NCI-H1048 (cell line): Measurements from ENCODE around the gene HIPK2.

Experiments
- DNase-seq: peaks from one replicate; lab custom pipeline; 2025; lab: John Stamatoyannopoulos, UW

Gene HIPK2

DNA sequence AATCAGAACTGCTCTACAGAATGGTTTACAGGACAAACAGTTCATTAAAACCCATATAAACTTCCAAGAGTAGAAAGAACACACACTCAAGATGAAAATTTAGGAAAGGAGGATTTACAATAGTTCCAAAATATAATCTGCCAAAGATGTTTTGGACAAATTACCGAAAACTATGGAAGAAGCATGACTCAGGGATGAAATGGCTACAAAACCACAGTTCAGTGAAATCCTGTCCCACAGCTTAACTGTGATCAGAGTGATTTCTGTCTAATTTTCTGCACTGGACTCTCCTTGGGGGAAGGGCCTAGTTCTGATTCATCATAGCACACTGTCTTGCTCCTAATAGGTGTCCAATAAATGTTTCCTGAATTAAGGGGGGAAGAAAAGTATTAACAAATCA is 82.2 kb downstream of the HIPK2 start:
- DNase-seq, result no peak

GRCh38 chr7:139695051-139695450 is 82.7 kb downstream of the HIPK2 start:
- DNase-seq, result no peak

DNA sequence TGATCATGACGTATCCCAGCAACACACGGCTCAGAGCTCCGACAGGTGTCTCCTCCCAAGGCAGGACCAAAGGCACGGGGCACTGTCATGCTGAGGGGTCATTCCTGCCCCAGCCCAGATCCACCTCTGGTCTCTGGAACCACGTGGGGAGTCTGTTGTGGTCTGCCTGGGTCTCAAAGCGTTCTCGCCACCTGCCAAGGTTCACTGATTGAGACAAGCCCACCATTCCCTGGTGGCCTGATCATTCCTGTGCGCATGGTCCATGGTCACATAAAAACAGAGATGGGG is 83.5 kb downstream of the HIPK2 start:
- no peak for DNase-seq

DNA sequence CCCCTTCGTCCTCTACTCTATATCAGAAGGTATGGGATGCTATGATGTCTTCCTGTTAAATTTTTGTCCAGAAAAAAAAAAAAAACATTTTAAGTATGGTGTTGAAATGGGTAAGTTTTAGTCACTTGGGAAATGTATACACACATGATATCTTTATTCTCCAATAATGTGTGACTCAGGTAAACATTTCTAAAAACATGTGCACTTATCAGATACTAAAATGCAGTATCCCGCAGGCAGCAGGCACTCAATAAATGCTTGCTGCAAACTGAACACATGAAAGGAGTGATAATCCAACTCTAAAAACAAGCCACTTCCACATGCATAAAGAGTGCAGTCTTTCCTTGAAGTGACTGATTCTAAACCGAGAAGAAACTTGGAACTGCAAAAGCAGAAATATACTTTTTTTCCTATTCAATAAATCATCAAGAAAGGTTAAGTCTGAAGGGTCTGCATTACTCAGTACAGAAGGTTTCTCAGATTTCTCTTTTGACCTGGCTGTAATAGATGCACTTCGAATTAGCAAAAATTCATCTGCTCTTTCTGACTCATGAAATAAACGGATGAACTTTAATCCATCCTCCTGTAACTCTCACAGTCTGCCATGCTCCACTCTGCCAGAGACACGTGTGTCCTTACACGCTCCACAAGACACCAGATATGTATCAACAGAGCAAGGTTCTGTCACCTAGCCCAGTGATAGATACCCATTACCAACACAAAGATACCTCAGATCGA is 84.0 kb downstream of the HIPK2 start:
- DNase-seq, result no peak

- DNase-seq, result no peak
Observed at GRCh38 chr7:139692723-139693122, 85.1 kb downstream of the HIPK2 start.

DNA sequence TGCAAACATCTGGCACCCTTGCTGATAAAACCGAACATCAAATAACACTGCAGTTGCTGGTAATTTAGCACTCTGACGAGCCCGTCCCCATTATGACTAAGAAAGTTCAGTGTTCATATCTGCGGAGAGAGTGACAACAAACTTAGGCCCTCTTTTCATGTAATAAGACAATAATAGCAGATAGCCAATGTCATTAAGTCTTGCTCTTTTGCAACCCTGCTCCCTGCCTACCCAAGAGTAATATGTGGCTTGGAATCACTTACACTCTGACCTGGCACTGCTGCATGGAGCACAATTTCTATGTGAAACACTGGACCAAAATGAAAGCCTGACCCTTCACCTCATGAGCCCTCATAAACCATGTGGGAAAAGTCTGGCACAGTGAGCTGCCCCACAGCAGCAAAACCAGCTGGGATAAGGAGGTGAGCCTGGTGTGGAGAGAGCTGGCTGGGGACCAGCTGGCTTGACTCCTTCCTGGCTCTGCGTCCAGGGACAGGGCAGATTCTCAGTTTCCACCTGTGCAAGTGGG is 86.5 kb downstream of the HIPK2 start:
- DNase-seq, result no peak

DNA sequence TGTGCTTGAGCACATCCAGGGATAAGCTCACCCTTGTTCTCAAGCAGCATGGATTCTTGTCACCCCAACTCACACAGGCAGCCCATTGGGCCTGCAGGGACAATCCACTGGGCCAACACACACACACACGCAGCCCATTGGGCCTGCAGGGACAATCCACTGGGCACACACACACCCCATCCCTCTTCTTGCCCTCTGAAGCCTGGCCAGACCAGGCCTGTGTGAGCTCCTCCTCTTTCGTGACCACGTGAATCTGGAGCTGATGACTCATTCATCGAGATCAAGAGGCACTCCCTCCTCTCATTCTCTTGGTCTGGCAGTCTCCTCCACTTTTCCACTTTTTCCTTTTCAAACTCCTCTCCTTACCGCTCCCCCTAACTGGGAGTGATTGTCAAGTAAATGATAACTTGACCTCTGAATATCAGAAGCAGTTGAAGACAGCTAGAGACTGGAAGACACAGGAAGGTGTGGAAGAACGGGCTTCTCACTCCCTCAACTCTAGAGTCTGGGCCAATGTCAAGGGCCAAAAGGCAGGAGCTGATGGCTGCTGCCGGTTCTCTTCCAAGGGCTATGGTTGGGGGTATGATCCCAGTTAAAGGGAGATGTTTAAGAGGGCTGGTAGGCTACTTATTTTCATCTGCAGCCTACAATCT is 89.7 kb downstream of the HIPK2 start:
- DNase-seq, result no peak

DNA sequence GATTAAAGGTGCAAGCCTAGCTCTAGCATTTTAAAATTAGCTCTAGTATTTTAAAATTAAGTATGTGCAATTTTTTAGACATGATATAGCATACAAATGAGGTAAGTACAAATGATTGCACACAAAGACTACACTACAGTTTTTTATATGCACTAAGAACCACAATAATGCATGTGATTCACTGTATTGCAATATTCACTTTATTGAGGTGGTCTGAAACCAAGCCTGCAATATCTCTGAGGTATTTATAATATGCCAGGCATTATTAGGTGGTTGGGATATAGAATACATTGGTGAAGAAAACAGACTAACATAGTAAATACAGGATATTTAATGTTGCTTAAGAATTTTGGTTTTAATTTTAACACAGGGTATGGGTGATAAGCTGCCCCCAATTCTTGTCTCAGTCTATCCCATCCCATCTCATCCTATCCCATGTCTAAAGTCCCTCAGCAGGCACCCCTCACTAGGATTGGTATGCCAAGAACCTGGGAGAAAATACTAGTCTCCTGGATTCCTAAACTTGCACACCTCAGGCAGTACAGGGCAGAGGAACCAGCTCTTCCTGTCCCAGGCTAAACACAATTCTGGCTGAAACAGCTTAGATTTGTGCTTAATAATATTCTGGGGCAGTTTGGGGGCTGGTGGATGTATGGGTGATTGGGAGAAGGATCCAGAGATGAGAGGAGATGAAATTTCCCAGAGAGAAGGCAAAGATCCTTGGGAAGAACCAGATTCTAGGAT is 90.4 kb downstream of the HIPK2 start:
- no peak for DNase-seq

DNA sequence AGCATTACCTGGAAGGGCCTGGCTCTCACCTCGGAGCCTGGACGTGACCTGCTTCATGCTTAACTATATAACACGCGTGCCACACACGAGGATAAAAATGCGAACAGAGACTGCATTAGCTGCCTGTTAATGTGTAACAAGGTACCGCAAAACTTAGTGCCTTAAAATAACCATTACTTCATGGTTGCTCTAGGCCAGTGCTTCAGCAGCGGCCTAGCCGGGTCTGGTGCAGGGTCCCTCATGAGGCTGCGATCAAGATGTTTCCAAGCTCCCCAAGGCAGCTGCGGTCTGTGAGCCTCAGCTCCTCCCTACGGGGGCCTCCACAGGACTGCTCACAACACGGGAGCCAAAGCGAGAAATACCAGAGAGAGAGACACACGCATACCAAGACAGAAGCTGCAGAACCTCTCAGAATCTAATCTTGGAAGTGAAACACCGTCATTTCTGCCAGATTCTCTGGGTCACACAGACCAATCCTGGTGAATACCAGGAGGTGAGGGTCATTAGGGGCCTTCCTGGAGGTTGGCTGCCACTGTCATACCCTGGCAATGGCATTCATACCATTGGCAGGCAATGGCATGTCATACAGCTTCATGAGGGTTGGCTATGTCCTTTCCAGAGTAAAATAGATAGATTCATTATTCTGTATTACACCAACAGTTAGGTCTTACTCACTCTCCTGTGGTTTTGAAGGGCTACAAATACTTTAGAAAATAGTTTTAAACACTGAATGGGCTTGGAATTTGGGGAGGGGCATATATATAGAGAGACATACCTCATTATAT is 94.5 kb downstream of the HIPK2 start:
- no peak for DNase-seq

DNA sequence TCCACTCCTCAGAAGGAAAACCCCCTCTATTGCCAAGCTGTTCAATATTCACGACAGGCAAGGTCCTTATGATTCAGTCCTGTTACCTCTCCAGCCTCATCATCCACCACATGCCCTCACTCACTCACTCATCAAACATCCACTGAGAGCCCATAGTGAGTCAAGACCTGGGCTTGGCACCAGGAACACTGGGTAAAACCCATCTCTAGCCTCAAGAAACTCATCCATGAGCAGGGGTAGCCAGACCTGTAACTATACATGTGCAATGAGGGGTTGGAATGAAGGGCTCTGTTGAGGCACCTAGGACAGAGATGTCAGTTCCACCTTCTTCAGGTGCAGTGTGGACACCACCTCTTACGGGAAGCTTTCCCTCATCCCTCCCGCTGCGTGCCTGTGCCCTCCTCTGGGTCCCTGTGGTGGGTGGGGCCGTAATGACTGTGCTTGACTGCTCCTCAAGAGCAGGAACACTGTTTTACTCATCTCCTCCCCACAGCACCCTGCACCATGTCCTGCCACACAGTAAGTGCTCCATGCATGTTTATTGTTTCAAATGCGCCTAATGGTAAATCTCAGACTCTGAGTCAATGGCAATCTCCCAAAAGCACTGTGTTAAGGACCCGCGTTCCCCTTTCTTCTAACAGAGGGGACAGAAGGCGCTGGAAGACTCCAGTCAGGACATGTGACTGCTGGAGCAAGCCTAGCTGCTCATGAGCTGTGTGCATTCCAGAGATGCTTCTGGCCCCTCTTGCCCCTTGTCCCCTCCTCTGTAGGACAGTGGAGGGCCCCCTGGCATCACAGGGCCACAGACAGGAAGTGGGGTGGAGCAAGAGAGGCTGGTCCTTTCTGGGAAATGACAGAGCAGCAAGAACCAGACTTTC is 95.4 kb downstream of the HIPK2 start:
- DNase-seq, result no peak

DNA sequence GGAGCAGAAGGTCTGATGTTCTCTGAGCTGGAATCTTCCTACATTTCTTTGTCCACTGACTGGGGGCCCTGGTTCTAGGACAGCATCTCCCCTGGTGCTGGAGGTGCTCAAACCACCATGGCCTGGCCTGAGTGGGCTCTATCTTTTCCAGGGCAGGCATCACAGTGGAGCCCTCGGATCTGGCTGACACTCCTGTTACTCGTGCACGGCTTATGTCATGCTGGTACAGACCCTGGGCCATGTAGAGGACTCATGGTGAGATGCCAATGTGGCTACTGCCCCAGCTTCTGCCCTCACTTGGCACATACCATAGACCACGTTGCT is 96.0 kb downstream of the HIPK2 start:
- DNase-seq, result no peak

DNA sequence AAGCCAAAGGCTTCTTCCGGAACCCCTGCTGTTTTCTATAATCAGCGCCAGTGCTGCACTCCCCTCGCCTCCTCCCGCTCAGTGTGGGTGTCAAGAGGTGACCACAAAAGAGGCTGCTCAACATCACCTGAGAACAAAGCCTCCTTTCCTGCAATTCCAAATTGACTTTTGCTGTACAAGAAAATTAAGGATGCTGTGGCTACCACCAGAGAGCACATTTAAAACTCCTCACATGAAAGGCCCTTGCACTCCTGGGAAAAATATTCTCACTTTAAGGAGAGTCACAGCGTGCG is 96.4 kb downstream of the HIPK2 start:
- no peak for DNase-seq

- DNase-seq, result no peak
Observed at GRCh38 chr7:139680676-139681462, 96.9 kb downstream of the HIPK2 start.

DNA sequence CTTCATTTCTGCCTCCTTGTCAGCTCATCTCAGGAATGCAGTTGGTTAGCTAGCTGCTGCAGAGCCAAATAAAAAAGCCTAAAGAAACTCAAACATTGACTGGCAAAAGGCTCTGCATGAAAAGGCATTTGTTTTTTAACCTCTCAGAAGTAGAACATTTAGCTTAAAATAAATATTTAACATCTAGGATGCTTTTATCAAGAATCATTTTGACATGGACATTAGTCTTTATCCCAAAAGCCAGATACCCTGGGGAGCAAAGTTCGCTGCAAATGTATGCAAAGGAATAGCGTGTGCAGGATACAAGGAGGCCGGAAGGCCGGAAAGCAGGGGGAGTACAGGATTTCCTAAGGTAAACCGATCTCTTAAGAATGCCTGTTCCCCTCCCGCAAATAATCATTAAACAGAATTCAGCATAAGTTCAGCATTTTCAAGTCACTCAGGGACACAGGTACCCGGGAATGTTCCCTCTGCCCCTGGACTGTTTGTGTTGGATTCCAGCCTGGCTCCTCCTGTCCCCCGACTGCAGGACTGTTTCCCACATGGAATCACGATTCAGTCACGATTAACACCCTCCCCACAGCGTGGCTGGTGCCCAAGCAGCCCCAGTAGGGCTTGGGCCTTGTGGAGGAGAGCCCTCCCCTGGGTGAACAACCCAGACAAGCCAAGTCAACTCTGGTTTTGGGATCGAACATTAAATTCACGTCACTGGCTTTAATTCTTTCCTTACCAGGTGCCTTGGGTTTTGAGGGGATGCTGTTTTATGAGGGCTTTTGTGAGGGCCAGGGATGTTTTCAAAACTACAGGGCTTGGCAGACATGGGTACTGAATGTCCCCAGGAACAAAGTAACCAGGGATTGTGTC is 97.8 kb downstream of the HIPK2 start:
- no peak for DNase-seq

GRCh38 chr7:139676390-139676789 is 101.4 kb downstream of the HIPK2 start:
- DNase-seq, result no peak

DNA sequence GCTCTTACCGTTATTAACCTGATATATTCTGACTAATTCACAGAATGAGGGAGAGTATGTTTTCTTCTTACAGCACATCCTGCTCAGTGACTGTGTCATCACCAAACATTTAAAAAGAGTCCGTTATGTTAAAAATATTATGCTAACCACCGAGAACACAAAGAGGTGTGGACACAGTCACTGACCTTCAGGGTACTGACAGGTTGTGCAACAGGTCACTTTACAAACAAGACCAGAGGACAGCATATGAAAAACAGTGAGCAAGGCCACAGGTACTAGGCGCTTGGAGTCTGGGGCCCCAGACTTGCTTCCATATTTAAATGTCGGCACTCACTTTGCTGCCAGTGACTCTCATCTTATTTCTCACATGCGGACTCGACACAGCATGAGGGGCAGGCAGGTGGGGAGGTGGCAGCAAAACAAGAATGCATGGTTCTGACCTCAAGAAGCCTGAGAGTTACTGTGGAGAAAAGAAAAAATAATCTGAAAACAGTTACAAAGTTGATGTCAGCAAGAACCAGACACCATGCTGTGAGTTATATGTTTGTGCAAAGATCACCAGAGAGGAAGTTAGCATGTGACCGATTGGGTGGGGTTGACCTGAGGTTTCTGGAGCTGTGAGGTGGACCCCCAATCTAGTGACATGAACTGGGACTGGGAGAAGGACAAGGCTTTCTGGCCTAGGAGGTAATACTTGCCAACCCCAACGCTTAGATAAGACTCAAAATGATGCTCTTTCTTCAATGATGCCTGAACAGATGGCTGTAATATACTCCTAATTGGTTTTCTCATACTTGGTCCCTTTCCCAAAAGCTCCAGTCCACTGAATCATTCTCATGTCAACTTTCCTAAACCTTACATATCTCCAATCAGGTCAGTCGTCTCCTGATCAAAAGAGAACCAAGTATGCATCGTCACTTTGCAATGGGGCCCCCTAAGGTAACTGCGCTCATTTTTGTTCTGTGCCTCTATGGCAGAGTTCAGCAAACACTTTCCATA is 102.4 kb downstream of the HIPK2 start:
- no peak for DNase-seq

DNA sequence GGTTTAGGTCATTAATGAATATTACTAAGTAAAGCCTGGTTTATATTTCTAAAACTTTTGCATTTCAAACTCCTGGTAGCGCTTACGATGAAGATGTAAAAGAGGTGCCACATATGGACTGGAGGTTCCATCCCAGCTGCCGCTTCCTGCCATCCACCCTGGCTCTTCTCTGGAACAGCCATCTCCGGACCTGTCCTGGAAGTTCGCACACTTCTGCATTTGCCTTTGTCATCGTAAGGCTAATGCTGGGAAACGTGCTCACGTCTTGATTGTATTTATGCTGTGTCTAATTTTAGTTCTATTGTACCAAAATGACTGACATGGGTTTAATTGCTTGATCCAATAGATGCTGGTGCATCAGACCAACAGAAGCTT is 103.1 kb downstream of the HIPK2 start:
- no peak for DNase-seq

DNA sequence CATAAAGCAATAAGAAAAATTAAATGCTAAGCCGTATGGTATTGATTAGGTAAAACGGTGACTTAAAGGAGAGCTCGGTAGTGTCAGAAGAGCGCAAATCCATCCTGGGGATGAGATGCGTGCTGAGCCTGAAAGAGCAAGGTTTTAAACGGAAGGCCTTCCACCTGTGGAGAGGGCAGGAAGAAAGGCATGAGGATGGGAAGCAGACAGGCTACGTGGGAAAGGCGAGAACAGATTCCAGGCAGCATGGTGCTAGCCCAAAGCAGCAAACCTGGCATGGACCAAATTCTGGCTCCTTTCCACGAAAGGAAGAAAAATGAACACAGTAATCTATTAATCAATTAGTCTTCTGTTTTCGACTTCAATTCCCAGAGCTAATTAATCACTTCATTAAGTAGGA is 103.5 kb downstream of the HIPK2 start:
- DNase-seq, result no peak

DNA sequence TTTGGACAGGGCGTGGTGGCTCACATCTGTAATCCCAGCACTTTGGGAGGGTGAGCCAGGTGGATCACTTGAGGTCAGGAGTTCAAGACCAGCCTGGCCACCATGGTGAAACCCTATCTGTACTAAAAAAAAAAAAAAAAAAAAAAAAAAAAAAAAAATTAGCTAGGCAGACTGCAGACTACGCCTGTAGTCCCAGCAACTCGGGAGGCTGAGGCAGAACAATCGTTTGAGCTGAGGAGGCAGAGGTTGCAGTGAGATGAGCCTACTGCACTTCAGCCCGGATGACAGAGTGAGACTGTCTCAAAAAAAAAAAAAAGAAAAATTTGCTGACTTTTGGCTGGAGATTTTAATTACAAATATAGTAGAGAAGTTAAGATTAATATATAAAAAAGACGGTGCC is 104.0 kb downstream of the HIPK2 start:
- no peak for DNase-seq
